Naive B cell (primary cell): ENCODE data around the gene TMEM243. TPM values are rescaled to one million over a fixed set of nuclear protein-coding genes. Genes with fewer than 3 reads are reported as not detected.
"Not testable (repeated sequence)": the region's sequence is repeated elsewhere in the genome, so short reads cannot be mapped to it uniquely, and the experiment has no call there.

Source experiments
- ATAC-seq, 2 donors: fragments of 150-1000 bp; cut with Tn5 transposase; 2 replicates each; pipeline ENCODE4 v1.10.0; 2021; ENCODE audit warnings: low read depth in 2 of 2, mild to moderate bottlenecking in 2 of 2, moderate library complexity in 2 of 2
- DNase-seq: peaks from one replicate; pipeline ENCODE4 v3.0.0; 2022
- H3K27ac Mint-ChIP-seq, 6 donors: one replicate each; pipeline ENCODE4 v1.8.0; 2020 to 2022; ENCODE audit warnings: mild to moderate bottlenecking in 6 of 6, mixed read lengths in 6 of 6, moderate library complexity in 5 of 6, inconsistent platforms in 2 of 6
- H3K27me3 Mint-ChIP-seq, 3 donors: one replicate each; pipeline ENCODE4 v1.8.0; 2021 to 2022; ENCODE audit warnings: mixed read lengths in 3 of 3, mild to moderate bottlenecking in 1 of 3
- H3K36me3 Mint-ChIP-seq, 2 donors: one replicate each; pipeline ENCODE4 v1.8.0; 2020 to 2022; ENCODE audit warnings: mixed read lengths in 2 of 2, inconsistent platforms in 1 of 2, mild to moderate bottlenecking in 1 of 2
- H3K4me1 Mint-ChIP-seq, 3 donors: one replicate each; pipeline ENCODE4 v1.8.0; 2020 to 2022; ENCODE audit warnings: mixed read lengths in 3 of 3, inconsistent platforms in 1 of 3, mild to moderate bottlenecking in 1 of 3, moderate library complexity in 1 of 3
- H3K4me3 Mint-ChIP-seq, 8 donors: one replicate each; pipeline ENCODE4 v1.8.0; 2020 to 2022; ENCODE audit warnings: mild to moderate bottlenecking in 8 of 8, mixed read lengths in 8 of 8, moderate library complexity in 8 of 8, inconsistent platforms in 2 of 8
- H3K9me3 Mint-ChIP-seq, 7 donors: one replicate each; pipeline ENCODE4 v1.8.0; 2020 to 2022; ENCODE audit warnings: mixed read lengths in 7 of 7, mild to moderate bottlenecking in 5 of 7, inconsistent platforms in 2 of 7, moderate library complexity in 1 of 7
- polyA plus RNA-seq, 6 donors: library from polyadenylated mRNA; unstranded; fragments of 300-500 nt; fragmentation: Illumina TruSeq; gene quantifications; one replicate each; pipeline ENCODE4 v1.2.3, GENCODE V29; 2021; ENCODE audit warnings: low read depth in 6 of 6

The TMEM243 gene
- polyA plus RNA-seq, 6 donors from 2014 or later: 135 to 209 (median 173) TPM

DNA sequence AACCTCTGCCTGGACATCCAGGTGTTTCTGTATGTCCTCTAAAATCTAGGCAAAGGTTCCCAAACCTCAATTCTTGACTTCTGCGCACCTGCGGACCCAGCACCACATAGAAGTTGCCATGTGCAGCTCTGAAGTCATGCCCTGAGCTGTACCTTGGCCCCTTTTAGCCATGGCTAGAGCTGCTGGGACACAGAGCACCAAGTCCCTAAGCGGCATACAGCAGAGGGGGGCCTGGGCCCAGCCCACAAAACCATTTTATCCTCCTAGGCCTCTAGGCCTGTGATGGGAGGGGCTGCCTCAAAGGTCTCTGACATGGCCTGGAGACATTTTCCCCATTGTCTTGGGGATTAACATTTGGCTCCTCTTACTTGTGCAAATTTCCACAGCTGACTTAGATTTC is 14.6 kb downstream of the TMEM243 start:
- Mint-ChIP-seq H3K36me3 (peaks cover 42 to 47% of the 10 kb centered on the region in 2 donors), H3K27ac (peak overlapping the region in 4 of 6 donors; percentile 15 to 81 (median 72)), H3K4me1 (peaks cover 56 to 81% (median 75%) of the 10 kb centered on the region in 3 donors), H3K27me3 (no peaks in the 10 kb centered on the region), H3K4me3 (peak overlapping the region in 1 of 8 donors; percentile 63), H3K9me3 (peaks cover 8 to 40% (median 24%) of the 10 kb centered on the region in 7 donors)
- ATAC-seq: no peak
- DNase-seq: no peak

DNA sequence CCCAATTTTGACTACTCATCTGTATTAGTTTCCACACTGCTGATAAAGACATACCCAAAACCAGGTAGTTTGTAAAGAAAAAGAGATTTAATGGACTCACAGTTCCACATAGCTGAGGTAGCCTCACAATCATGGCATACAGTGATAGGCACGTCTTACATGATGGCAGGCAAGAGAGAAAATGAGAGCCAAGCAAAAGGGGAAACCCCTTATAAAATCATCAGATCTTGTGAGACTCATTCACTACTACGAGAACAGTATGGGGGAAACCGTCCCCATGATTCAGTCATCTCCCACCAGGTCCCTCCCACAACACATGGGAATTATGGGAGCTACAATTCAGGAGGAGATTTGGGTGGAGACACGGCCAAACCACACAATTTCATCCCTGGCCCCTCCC is 15.6 kb downstream of the TMEM243 start:
- peaks cover 54 to 79% (median 74%) of the 10 kb centered on the region in 3 donors for H3K4me1 Mint-ChIP-seq
- H3K9me3 Mint-ChIP-seq: peaks cover 8 to 40% (median 24%) of the 10 kb centered on the region in 7 donors
- H3K36me3 Mint-ChIP-seq: peaks cover 35 to 43% of the 10 kb centered on the region in 2 donors
- DNase-seq, ATAC-seq, H3K27me3 Mint-ChIP-seq: not testable (repeated sequence)
- peak overlapping the region in 2 of 8 donors; percentile 22 to 32 for H3K4me3 Mint-ChIP-seq
- H3K27ac Mint-ChIP-seq: peak overlapping the region; percentile 39 to 83 (median 68)

DNA sequence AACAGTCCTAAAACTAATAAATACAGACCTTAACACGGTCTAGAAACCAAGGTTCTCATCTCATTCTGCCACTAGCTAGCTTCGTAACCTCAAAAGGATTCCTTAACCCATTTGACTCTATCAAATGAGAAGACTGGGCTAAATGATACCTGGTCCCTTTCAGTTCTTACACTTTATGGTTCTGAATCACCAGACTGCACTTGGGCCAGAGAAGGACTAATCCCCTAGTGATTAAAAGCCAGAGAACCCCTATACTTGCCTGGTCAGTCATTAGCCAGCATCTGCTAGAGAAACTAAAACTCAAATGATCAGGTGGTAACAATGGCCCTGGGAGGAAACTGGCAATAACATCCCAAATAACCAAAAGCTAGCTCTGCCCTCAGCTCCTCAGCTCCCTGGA is 16.8 kb downstream of the TMEM243 start:
- Mint-ChIP-seq H3K27me3 (no peaks in the 10 kb centered on the region), H3K27ac (peak overlapping the region in 4 of 6 donors; percentile 8 to 89 (median 52)), H3K36me3 (peaks cover 26 to 40% of the 10 kb centered on the region in 2 donors), H3K4me3 (peak overlapping the region in 1 of 8 donors; percentile 40), H3K4me1 (peaks cover 45 to 69% (median 67%) of the 10 kb centered on the region in 3 donors), H3K9me3 (peaks cover 8 to 34% (median 24%) of the 10 kb centered on the region in 7 donors)
- DNase-seq: no peak
- no peak for ATAC-seq

DNA sequence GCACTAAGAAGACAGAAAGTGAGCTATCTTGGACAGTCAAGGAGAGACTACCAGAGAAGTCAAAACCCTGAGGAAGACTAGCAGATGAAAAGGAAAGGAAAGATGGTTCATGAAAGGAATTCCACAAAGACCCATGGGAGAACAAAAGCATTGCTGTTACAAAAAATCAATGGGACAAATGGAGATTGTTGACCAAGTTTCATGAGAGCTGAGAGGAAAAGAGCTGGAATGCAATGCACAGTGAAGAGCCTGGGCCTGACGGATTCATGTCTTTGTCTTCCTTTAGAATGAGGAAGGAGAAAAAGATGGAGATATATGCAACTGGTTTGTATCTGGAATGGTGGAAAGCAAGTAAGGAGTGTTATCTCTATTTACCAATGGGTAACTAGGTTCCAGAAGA is 17.3 kb downstream of the TMEM243 start:
- H3K9me3 Mint-ChIP-seq: peaks cover 8 to 32% (median 24%) of the 10 kb centered on the region in 7 donors
- peak overlapping the region; percentile 8 to 89 (median 46) for H3K27ac Mint-ChIP-seq
- H3K4me3 Mint-ChIP-seq: peak overlapping the region in 2 of 8 donors; percentile 45 to 52
- no peaks in the 10 kb centered on the region for H3K27me3 Mint-ChIP-seq
- H3K36me3 Mint-ChIP-seq: peaks cover 24 to 40% of the 10 kb centered on the region in 2 donors
- no peak for DNase-seq
- H3K4me1 Mint-ChIP-seq: peaks cover 45 to 66% (median 64%) of the 10 kb centered on the region in 3 donors
- ATAC-seq: no peak

DNA sequence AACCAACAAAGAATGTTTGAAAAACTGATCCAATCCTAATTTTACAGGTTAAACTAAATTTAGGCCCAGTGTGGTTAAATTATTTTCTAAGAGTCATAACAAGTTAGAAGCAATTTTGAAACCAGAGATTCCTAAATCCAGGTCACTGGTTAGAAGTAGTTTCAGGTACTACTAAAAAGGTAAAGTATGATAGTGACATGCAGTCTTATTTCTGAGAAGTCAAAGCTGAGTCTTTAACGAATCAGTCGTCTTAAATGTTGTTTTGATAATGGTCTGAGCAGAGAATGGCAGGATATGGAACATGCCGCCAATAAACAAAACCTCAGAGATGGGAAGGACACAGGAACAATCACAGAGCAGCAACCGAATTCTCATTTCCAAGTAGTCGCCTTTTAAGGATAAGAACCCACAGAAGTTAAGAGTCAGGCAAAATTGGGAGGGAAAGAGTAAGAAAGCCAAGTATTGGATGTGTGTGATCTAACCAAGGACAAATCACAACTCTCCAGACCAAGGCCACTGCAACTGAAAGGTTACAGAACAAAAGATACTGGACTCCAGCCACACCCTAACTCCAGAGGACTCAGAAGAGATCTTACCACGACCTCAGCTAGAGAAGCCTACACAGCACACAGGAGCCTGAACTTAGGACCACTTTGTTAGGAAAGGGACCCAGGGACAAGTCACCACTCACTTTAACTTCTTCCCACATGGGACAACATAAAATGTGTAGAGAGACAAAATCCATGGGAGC is 19.7 kb downstream of the TMEM243 start:
- Mint-ChIP-seq H3K4me1 (peaks cover 47 to 63% (median 61%) of the 10 kb centered on the region in 3 donors), H3K4me3 (peak overlapping the region in 2 of 8 donors; percentile 16 to 22), H3K9me3 (peaks cover 3 to 17% (median 8%) of the 10 kb centered on the region in 7 donors), H3K27me3 (no peaks in the 10 kb centered on the region), H3K27ac (peak overlapping the region; percentile 22 to 90 (median 44)), H3K36me3 (peaks cover 15 to 32% of the 10 kb centered on the region in 2 donors)
- no peak for ATAC-seq
- no peak for DNase-seq

DNA sequence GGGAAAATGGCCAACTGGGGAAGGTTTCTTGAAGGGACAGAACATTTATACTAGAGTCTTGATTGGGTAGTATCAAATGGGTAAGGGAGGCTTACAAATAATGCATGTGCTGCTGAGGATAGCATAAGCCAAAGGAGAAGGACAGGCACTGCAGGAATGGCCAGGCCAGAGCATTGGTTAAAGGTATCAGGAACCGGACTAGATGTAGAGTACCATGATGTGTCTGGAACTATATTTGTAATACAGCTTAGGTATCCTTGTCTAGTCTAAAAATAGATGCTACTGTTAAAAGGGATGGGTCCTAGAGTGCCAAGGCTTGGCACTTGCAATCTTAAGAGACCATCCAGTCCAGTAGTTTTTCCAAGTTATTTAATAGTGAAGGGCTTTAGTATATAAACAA is 20.3 kb downstream of the TMEM243 start:
- no peaks in the 10 kb centered on the region for H3K27me3 Mint-ChIP-seq
- H3K36me3 Mint-ChIP-seq: peaks cover 13 to 32% of the 10 kb centered on the region in 2 donors
- peak overlapping the region in 4 of 6 donors; percentile 23 to 89 (median 50) for H3K27ac Mint-ChIP-seq
- DNase-seq (no peak), ATAC-seq (no peak)
- H3K9me3 Mint-ChIP-seq: peaks cover 3 to 10% (median 7%) of the 10 kb centered on the region in 7 donors
- H3K4me1 Mint-ChIP-seq: peaks cover 47 to 59% (median 56%) of the 10 kb centered on the region in 3 donors
- H3K4me3 Mint-ChIP-seq: no peak overlapping the region

DNA sequence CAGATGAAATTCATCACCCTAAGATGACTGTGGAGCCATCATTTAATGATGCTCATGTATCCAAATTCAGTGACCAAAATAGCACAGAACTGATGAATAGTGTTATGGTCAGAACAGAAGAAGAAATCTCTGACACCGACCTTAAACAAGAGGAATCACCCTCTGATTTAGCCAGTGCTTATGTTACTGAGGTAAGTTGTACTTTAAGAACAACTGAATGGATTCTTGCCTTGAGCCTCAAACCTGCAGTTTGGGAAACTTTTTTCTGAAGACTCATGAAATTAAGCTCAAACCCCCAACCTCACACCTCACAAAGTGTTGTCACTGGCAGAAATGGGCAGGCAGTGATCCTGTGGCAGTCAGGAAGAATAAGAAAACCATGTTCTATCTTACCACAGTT is 25.6 kb downstream of the TMEM243 start:
- DNase-seq: no peak
- H3K27ac Mint-ChIP-seq: peak overlapping the region in 3 of 6 donors; percentile 15 to 76 (median 75)
- peaks cover 10 to 23% (median 18%) of the 10 kb centered on the region in 3 donors for H3K4me1 Mint-ChIP-seq
- peaks cover 11 to 14% of the 10 kb centered on the region in 2 donors for H3K36me3 Mint-ChIP-seq
- no peak for ATAC-seq
- H3K4me3 Mint-ChIP-seq: no peak overlapping the region
- no peaks in the 10 kb centered on the region for H3K9me3 Mint-ChIP-seq
- no peaks in the 10 kb centered on the region for H3K27me3 Mint-ChIP-seq

DNA sequence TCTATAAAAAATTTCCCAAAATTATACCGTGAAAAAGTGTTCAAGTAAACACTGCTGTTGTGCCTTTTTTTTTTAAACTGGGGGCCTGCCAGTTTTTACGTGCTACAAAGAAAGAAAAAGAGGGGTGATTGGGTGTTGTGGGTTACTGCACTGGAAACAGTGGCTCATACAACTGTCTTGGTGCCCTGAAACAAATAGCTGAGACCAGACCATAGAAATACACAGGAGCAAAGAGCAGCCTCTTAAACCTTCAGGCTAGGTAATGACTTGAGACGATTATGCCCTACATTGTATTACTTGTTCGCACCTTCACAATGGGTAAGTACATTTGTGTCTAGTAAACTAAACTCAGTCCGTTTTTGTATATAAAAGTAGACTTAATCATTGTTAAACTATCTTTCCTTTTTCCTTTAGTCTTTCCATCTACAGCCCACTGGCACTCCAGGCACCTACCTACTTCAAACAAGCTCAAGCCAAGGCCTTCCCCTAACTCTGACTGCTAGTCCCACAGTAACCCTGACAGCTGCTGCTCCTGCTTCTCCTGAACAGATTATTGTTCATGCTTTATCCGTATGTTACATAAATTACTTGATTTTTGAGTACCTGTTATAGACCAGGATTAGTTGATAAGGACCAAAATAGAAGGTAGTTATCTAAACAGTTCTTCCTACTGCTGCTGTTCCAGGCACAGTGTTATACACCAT is 26.6 kb downstream of the TMEM243 start:
- Mint-ChIP-seq H3K27ac (peak overlapping the region in 5 of 6 donors; percentile 16 to 76 (median 43)), H3K4me1 (peaks cover 8 to 20% (median 17%) of the 10 kb centered on the region in 3 donors), H3K9me3 (no peaks in the 10 kb centered on the region), H3K36me3 (peaks cover 8 to 18% of the 10 kb centered on the region in 2 donors), H3K27me3 (no peaks in the 10 kb centered on the region), H3K4me3 (peak overlapping the region in 1 of 8 donors; percentile 2)
- no peak for DNase-seq
- peak in 1 of 2 donors; percentile 19 for ATAC-seq

DNA sequence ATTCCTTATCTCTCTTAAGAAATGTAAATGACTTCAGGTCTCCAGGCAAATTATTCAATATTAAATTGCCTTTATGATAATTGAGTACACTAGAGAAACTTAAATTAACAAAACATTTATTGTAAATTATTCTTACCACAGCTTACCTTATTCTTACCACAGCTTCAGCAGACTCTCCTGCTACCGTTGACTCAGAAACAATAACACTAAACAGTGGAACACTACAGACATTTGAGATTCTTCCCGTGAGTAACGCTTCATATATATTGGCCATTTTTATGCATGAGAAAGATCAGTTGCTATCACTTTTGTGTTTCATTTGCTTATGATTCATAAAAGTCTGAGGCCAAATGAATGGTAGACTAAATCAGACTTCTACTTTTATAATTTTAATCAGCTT is 28.7 kb downstream of the TMEM243 start:
- DNase-seq (no peak), ATAC-seq (no peak)
- Mint-ChIP-seq H3K4me1 (peaks cover 10 to 16% (median 11%) of the 10 kb centered on the region in 3 donors), H3K36me3 (peaks cover 3 to 18% of the 10 kb centered on the region in 2 donors), H3K27me3 (no peaks in the 10 kb centered on the region), H3K9me3 (no peaks in the 10 kb centered on the region), H3K4me3 (no peak overlapping the region), H3K27ac (peak overlapping the region in 2 of 6 donors; percentile 35 to 51)

DNA sequence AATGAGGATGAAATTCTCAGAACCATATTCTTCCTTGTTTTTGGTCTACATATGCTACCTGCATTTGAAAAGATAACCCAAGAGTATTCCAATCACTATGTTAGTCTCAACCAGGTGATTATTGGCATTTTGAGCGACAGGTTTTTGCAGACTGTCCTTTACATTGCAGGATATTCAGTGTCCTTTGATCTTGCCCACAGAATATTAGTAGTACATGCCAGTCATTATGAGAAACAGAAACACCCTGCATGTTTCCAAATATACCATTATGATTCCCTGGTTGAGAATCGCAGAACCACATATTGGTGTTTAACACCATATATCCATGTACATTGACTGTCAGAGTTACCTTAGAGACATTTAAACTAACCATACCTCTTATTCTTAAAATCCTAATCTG is 30.6 kb downstream of the TMEM243 start:
- DNase-seq (no peak), ATAC-seq (no peak)
- no peaks in the 10 kb centered on the region for H3K27me3 Mint-ChIP-seq
- H3K4me1 Mint-ChIP-seq: peaks cover 13 to 15% (median 15%) of the 10 kb centered on the region in 3 donors
- peak overlapping the region in 4 of 6 donors; percentile 13 to 75 (median 48) for H3K27ac Mint-ChIP-seq
- no peaks in the 10 kb centered on the region for H3K9me3 Mint-ChIP-seq
- peaks cover 19 to 31% of the 10 kb centered on the region in 2 donors for H3K36me3 Mint-ChIP-seq
- H3K4me3 Mint-ChIP-seq: no peak overlapping the region

DNA sequence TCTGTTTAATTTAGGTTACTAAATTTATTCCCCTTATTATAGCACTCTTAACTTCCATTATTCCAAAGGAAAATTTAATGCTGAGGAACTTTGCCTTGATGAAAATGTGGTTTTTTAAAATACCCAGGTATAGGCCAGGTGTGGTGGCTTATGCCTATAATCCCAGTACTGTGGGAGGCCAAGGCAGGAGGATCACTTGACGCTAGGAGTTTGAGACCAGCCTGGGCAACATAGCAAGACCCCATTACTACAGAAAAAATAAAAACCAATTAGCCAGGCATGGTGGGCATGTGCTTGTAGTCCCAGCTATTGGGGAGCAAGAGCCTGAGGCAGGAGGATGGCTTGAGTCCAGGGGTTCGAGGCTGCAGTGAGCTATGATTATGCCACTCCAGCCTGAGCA is 32.4 kb downstream of the TMEM243 start:
- peaks cover 9 to 20% (median 10%) of the 10 kb centered on the region in 3 donors for H3K4me1 Mint-ChIP-seq
- H3K4me3 Mint-ChIP-seq: no peak overlapping the region
- no peaks in the 10 kb centered on the region for H3K9me3 Mint-ChIP-seq

DNA sequence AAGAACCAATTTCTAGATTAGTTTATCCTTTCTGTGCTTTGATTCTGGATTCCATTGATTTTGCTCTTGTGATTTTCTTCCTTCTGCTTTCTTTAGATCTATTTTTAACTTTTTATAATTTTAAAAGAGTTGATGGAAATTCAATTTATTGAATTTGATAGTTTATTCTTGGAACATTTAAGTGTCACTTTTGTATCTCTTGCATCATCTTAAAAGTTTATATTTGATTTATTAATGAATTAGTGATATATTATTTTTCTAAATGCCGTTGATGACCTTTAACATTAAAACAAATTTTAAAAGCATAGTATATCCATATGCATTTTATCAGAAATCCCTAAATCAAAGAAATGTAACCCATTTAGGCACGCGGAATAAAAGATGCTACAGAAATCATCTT is 40.4 kb downstream of the TMEM243 start:
- DNase-seq (no peak), ATAC-seq (no peak)
- H3K4me3 Mint-ChIP-seq: no peak overlapping the region
- H3K4me1 Mint-ChIP-seq: peaks cover 11 to 16% (median 14%) of the 10 kb centered on the region in 3 donors
- no peaks in the 10 kb centered on the region for H3K9me3 Mint-ChIP-seq
- H3K27me3 Mint-ChIP-seq: no peaks in the 10 kb centered on the region
- peak overlapping the region in 2 of 6 donors; percentile 10 to 17 for H3K27ac Mint-ChIP-seq
- H3K36me3 Mint-ChIP-seq: peaks cover 16 to 21% of the 10 kb centered on the region in 2 donors

More for the DNA sequence above, 32.4 kb downstream of the TMEM243 start:
- Mint-ChIP-seq H3K27me3 (no peaks in the 10 kb centered on the region), H3K36me3 (peaks cover 19 to 25% of the 10 kb centered on the region in 2 donors), H3K27ac (peak overlapping the region in 3 of 6 donors; percentile 20 to 69 (median 54))
- ATAC-seq: no peak
- no peak for DNase-seq

DNA sequence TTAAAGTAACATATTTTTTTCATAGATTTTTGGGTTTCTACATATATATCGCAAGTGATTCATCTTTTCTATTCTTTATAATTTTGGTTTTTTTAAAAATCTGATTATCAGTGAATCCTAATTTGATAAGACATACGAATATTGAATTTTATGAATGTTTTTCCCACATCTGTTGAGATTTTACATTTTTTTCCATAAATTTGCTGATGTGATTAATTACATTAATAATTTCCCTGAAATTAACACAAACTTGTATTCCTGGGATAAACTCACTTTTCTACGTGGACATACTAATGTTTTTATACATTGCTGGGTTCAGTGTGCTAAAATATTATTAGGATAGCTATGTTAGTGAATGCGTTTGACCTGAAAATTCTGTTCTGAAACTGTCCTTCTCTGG is 41.2 kb downstream of the TMEM243 start:
- DNase-seq (no peak), ATAC-seq (no peak)
- no peaks in the 10 kb centered on the region for H3K9me3 Mint-ChIP-seq
- H3K27ac Mint-ChIP-seq: peak overlapping the region in 2 of 6 donors; percentile 50 to 59
- no peaks in the 10 kb centered on the region for H3K27me3 Mint-ChIP-seq
- no peak overlapping the region for H3K4me3 Mint-ChIP-seq
- H3K4me1 Mint-ChIP-seq: peaks cover 7 to 20% (median 9%) of the 10 kb centered on the region in 3 donors
- peaks cover 23% of the 10 kb centered on the region in 2 donors for H3K36me3 Mint-ChIP-seq
